Stimulated activated CD4-positive, alpha-beta T cell treated with anti-CD3 and anti-CD28 coated beads, Interleukin-12 subunit alpha, Interleukin-12 subunit beta, amount 100 ng/mL, for 48 hours (primary cell): Measurements from ENCODE around the gene CHURC1.

Source experiments
- DNase-seq, 3 donors: peaks; one replicate each; pipeline ENCODE4 v3.0.0-alpha.2; 2020; ENCODE audit warnings: low read depth in 2 of 3, low spot score in 1 of 3

CHURC1 gene

GRCh38 chr14:64937821-64938193, 23.6 kb downstream of the CHURC1 start:
- DNase-seq: no peak

GRCh38 chr14:64938972-64939816, 24.9 kb downstream of the CHURC1 start:
- no peak for DNase-seq

- no peak for DNase-seq
Observed at GRCh38 chr14:64939817-64940190, 25.5 kb downstream of the CHURC1 start.

- no peak for DNase-seq
Observed at GRCh38 chr14:64940336-64940910, 26.2 kb downstream of the CHURC1 start.

- no peak for DNase-seq
Observed at GRCh38 chr14:64942531-64943111, 28.4 kb downstream of the CHURC1 start, which contains the start of gene GPX2. Gene GPX2, minus strand, starts transcription at chr14:64942745. Its CDS starts 19 bp downstream, at chr14:64942726.

GRCh38 chr14:64943556-64943955, 29.3 kb downstream of the CHURC1 start:
- no peak for DNase-seq

GRCh38 chr14:64944041-64944440, 29.8 kb downstream of the CHURC1 start:
- DNase-seq: no peak

GRCh38 chr14:64944861-64945260, 30.6 kb downstream of the CHURC1 start:
- no peak for DNase-seq

- no peak for DNase-seq
Observed at GRCh38 chr14:64945431-64946178, 31.4 kb downstream of the CHURC1 start.

GRCh38 chr14:64946310-64947045, 32.2 kb downstream of the CHURC1 start:
- no peak for DNase-seq

- DNase-seq: no peak
Observed at GRCh38 chr14:64947710-64948611, 33.7 kb downstream of the CHURC1 start.

- DNase-seq: no peak
Observed at GRCh38 chr14:64948612-64949210, 34.5 kb downstream of the CHURC1 start.

GRCh38 chr14:64950889-64951288, 36.6 kb downstream of the CHURC1 start:
- no peak for DNase-seq

GRCh38 chr14:64951291-64951690, 37.0 kb downstream of the CHURC1 start:
- no peak for DNase-seq

- DNase-seq: no peak
Observed at GRCh38 chr14:64951724-64952123, 37.5 kb downstream of the CHURC1 start.

GRCh38 chr14:64952598-64953309, 38.5 kb downstream of the CHURC1 start:
- DNase-seq: no peak

GRCh38 chr14:64953310-64953654, 39.0 kb downstream of the CHURC1 start:
- no peak for DNase-seq

- DNase-seq: no peak
Observed at GRCh38 chr14:64953661-64954060, 39.4 kb downstream of the CHURC1 start.
